GM12891 (cell line): ENCODE measurements around the gene S100A12. TPM values are rescaled to one million over a fixed set of nuclear protein-coding genes. Genes with fewer than 3 reads are reported as not detected.
"Not testable (repeated sequence)": the region's sequence is repeated elsewhere in the genome, so short reads cannot be mapped to it uniquely, and the experiment has no call there.

Source experiments
- DNase-seq: peaks from one replicate; pipeline ENCODE4 v3.0.0; 2011; ENCODE audit warnings: low spot score; ENCODE audit not compliant: insufficient read length
- FAIRE-seq: peaks from 2 replicates; lab custom pipeline; 2011; peaks lifted over from hg19 to GRCh38; lab: Jason Lieb, UNC
- PAX5 ChIP-seq: IDR thresholded peaks from 2 replicates; pipeline ENCODE4 v1.6.1; 2011; ENCODE audit warnings: low read length, moderate library complexity, mild to moderate bottlenecking; ENCODE audit not compliant: insufficient read depth, severe bottlenecking
- POLR2A ChIP-seq: IDR thresholded peaks from 2 replicates; pipeline ENCODE4 v1.6.1; 2011; ENCODE audit warnings: low read depth, low read length, control low read depth
- POLR2AphosphoS5 ChIP-seq: IDR thresholded peaks from 2 replicates; pipeline ENCODE4 v1.6.1; 2011; ENCODE audit warnings: low read depth, low read length, control low read depth
- POU2F2 ChIP-seq: IDR thresholded peaks from 2 replicates; pipeline ENCODE4 v1.6.1; 2011; ENCODE audit warnings: low read depth, mild to moderate bottlenecking, control low read depth, low read length, moderate library complexity
- SPI1 ChIP-seq: IDR thresholded peaks from 2 replicates; pipeline ENCODE4 v1.6.1; 2011; ENCODE audit warnings: low read depth, low read length, control low read depth
- TAF1 ChIP-seq: IDR thresholded peaks from 2 replicates; pipeline ENCODE4 v1.6.1; 2011; ENCODE audit warnings: low read depth, low read length, control low read depth
- polyA plus RNA-seq: library from polyadenylated mRNA; unstranded; fragments of >200 nt; gene quantifications from one replicate; pipeline ENCODE4 v1.2.1, GENCODE V29; 2012; ENCODE audit warnings: low read depth, missing spikeins, inconsistent platforms; ENCODE audit not compliant: missing spikeins

Gene S100A12
- not detected for polyA plus RNA-seq

DNA sequence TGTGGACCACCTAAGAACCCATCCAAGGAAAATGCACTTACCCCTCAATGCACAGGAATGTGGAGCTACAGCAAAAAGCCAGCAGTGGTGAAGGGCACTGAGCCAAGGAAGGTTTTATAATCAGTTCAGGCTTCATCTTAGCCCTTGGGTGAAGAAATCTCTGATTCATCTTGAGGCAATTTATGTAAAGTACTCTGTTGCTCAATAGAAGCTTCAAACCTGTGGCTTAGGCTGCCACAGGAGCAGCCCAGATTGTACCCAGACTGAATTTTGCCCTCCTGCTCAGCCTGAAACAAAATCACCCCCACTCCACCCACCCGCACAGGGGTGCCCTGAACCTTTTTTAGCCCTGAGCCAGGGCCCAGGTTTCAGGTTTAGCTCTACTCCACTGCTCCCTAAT is at the start of gene S100A12:
Gene S100A12 (minus strand): TSS at position 111 of the 400 bp plus-strand sequence. CDS start 1,029 bp downstream, outside the sequence.
- no peak for DNase-seq

DNA sequence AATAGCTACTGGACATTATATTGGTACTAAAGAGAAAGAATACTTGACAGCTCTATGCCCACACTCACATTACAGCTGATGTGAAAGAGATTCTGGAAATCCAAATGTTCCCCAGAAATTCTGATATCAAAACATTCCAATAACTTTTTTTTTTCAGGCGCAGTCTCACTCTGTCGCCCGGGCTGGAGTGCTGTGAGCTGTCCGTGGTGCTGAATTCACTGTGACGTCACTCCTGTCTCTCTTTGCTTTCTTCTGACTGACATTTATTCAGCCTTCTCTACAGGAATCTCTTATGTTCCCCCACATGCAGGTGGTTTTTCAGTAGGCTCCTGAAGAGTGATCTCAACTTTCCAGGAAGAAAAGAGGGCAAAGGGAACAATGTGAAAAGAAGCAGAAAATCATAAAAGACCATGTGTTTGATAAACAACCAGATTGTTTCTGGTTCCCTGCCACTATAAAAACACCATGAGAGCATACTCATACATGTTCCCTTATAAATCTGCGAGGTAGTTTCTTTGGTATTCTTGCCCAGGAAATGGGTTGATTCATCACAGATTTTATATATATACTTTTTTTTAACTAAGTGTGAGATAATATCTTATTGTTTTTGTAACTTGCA is 47.1 kb upstream of the S100A12 start:
- DNase-seq (peak; percentile 27), FAIRE-seq (peak; percentile 75)
- TF ChIP-seq POU2F2 = no peak
- TF ChIP-seq TAF1 = no peak
- TF ChIP-seq POLR2A = no peak
- TF ChIP-seq POLR2AphosphoS5 = no peak
- TF ChIP-seq SPI1 = no peak
- no peak for TF ChIP-seq PAX5

More for the DNA sequence above, at the start of gene S100A12:
- TF ChIP-seq POU2F2 = no peak
- TF ChIP-seq TAF1 = no peak
- TF ChIP-seq SPI1 = no peak
- TF ChIP-seq POLR2AphosphoS5 = no peak
- FAIRE-seq = no peak

DNA sequence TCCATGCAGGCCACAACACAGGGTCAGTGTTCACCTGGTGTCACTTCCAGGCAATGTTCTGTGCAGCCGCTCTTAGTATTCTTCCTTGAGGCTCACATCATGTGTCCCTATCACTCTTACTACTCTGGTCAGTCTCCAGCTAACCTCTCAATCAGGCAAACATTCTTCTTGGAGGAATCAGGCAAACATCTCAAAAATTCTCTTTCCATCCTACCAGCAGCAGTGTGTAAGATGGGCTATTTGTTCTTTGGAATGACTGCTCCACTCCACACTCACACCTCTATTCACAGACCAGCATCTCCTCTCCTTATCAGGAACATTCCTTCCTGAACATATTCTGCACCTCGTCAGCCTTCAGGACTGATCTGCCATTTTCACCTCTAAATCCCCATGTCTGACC is 44.9 kb upstream of the S100A12 start:
- TF ChIP-seq POLR2AphosphoS5 (no peak), SPI1 (no peak), PAX5 (no peak), POU2F2 (no peak), TAF1 (no peak), POLR2A (no peak)
- no peak for FAIRE-seq
- DNase-seq = no peak

DNA sequence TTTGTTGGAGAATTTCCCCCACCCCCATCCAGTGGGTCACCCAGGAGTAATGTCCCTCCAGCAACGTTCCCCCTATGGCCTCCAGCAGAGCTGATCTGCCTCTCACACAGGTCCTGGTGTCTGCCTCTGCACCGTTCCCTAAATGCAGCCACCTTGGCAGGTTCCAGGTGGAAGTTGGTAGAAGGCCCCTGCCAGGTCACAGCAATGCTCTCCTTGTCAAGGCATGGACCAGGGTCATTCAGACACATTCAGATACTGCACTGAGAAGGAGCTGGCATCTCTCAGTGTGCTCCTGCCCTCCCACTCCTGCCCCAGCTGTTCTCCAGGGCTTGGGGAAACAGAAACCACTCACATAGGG is 44.0 kb upstream of the S100A12 start:
- FAIRE-seq, DNase-seq: not testable (repeated sequence)

DNA sequence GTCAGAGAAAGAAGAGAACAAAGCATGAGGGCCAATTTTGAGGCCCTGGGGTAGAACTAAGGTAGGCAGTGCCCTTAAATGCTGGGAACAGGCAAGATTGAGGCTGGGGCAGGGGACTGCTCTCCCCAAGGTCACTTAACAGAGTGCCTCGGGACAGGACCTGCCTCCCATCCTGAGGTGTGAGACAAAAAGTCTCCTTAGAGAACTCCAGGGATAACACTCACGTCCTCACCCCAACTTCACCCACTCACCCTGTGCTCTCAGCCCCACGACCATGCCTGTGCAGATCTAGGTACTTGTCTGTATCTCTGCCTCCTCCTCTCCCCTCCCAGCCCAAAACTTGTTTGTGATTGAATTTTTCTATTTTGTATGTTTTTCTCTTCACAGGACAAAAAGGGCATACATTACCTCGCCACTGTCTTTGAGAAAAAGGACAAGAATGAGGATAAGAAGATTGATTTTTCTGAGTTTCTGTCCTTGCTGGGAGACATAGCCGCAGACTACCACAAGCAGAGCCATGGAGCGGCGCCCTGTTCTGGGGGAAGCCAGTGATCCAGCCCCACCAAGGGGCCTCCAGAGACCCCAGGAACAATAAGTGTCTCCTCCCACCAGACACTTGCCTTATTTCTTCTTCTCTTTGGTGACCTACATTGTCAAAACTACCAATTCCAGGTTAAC is 43.5 kb upstream of the S100A12 start:
- FAIRE-seq, DNase-seq: not testable (repeated sequence)

DNA sequence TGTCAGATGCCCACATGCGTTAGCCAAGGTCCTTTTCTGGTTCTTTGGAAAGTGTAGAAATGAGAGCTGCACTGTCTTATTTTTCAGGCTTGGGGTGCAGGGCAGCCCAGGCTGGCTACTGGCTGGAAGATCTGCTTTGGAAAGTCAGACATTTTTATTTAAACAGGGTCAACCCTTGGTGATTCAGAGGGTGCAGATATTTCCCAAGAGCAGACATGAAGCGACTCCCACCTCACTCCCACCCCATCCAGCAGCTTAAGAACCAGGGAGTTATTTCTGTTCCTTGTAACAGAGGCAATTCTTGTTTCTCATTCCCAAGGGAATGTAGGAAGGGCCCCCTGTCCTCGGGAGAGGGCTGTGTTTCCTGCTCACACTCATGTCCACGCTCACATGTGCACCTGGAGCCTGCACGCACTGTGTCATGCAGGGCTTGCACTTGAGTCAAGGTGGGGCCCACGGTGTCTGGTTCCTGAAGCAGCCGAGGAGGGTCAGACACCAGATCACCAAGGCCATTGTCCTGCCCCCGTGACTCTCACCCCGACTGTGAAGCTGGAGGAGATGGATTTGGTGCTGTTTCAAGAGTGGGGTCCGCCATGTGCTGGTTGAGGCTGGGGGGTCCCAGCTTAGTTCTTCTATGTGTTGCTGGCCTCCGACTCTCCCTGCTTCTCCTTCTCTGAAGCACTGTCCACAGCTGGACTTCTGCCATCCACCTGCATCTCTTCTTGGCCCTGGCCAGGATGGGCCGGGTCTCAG is 41.9 kb upstream of the S100A12 start:
- FAIRE-seq (no peak), DNase-seq (no peak)
- no peak for TF ChIP-seq POLR2AphosphoS5
- no peak for TF ChIP-seq POU2F2
- no peak for TF ChIP-seq SPI1
- no peak for TF ChIP-seq POLR2A
- no peak for TF ChIP-seq TAF1
- no peak for TF ChIP-seq PAX5

DNA sequence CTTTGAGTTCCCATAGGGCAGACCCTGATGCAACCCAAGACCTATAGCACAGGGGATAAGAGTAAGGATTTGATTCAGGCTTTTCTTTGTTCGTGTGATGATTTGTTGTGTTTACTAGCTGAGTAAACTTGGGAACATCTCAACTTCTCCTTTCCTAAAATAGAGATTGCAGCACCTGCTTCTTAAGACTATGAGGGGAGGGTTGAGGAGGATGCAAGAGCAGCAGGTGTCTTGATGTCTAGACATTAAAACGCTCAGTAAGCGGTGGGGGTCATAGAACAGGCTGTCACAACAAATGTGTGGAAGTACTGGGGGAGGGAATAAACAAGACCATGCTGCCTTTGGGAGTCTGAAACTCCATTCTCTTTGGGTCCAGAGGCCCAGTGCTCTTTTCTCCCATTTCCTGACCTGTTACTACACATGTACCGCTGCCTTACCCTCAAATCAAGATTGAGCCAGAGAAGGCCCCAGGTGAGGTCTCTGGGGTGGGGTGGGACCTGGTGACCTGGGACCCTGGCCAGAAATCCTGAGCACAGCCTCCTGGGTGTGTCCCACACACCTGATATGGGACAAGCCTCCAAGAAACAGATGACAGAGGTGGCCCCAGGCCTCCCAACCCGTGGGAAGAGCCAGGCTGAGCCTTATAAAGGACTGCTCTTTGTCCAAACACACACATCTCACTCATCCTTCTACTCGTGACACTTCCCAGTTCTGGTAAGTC is 40.6 kb upstream of the S100A12 start, which contains the start of gene S100A7A:
Gene S100A7A (plus strand): TSS at position 671 of the 721 bp plus-strand sequence. CDS start 1,563 bp downstream, outside the sequence.
- DNase-seq (no peak), FAIRE-seq (no peak)
- no peak for TF ChIP-seq PAX5
- no peak for TF ChIP-seq POLR2AphosphoS5
- no peak for TF ChIP-seq TAF1
- no peak for TF ChIP-seq POU2F2
- TF ChIP-seq POLR2A = no peak
- no peak for TF ChIP-seq SPI1

DNA sequence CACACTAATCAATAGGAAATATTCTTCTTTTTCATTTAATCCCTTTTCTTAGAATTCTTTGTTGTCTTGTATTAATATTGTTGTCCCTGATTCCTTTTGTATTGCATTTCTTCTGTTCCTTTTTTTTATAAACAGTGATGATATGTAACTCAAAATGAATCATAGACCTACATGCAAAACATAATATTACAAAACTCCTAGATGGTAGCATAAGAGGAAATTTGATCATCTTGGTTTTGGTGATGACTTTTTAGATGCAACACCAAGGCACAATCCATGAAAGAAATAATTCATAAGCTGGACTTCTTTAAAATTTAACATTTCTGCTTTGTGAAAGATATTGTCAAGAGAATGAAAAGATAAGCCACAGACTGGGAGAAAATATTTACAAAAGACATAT is 38.5 kb upstream of the S100A12 start:
- FAIRE-seq, DNase-seq: not testable (repeated sequence)

DNA sequence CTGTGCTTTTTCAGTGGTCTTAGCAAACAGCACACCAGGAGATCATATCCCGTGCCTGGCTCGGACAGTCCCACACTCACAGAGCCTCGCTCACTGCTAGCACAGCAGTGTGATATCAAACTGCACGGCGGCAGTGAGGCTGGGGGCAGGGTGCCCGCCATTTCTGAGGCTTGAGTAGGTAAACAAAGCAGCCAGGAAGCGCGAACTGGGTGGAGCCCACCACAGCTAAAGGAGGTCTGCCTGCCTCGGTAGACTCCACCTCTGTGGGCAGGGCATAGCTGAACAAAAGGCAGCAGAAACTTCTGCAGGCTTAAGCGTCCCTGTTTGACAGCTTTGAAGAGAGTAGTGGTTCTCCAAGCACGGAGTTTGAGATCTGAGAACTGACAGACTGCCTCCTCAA is 31.9 kb upstream of the S100A12 start:
- not testable (repeated sequence) for FAIRE-seq

DNA sequence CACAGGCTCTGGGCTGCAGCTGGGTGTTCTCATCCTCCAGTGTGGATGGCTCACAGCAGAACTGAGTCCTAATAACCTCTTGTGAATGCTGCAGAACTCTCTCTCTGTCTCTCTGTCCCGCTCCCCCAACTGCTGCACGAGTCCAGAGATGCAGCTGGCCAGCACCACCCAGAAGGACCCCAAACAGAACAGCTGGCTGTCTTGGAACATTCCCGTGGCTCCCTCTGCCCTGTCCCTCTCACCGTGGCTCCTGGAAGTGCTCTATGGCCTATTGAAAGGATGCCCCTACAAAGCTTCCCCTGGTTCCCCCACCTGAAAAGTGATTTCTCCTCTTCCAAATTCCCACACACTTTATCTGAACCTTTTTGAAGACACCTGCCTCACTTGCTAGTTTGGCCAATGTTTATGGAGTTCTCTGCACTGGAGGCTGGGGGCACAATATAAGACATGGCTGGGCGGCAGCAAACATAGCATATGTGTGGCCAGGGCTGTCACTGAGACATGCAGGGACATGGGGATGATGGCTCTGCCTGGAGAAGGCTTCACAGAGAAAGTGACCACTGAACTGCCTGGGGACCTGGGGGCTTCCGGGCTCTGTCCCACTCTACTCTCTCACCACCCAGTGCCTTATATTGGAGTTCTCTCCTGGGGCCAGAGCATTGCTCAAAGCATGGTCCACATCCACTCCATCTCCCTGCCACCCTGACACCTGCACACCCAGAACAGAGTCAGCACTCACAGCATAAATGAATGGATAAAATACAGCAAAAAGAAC is 30.6 kb upstream of the S100A12 start:
- not testable (repeated sequence) for DNase-seq, FAIRE-seq

More for the DNA sequence above, 31.9 kb upstream of the S100A12 start:
- DNase-seq = not testable (repeated sequence)
